ENCODE measurements around the gene COMMD3. TPM values are rescaled to one million over a fixed set of nuclear protein-coding genes. Genes with fewer than 3 reads are reported as not detected.

Gene COMMD3
- 27.1 and 30.4 TPM in 2 replicates for total RNA-seq

GRCh38 chr10:22316286-22317075 is at the start of gene COMMD3:
COMMD3 (plus strand) TSS chr10:22316388; CDS start chr10:22316418, 30 bp downstream.

GRCh38 chr10:22320591-22321155 is 4.5 kb downstream of the COMMD3 start, which contains the start of gene BMI1:
BMI1 (plus strand) TSS chr10:22321099; CDS start chr10:22326450, 5,351 bp downstream.

GRCh38 chr10:22345301-22346095 is 29.3 kb downstream of the COMMD3 start, which contains the start of gene SPAG6:
SPAG6 (plus strand) TSS chr10:22345496; CDS start chr10:22345612, 116 bp downstream.

Small RNA genes within 50 kb of the gene (small RNA-seq; reads per million reads assigned to genes)
- gene AL158211.3 (ENCODE audit: low replicate concordance), result not detected

Other genes with a start within 250 kb of the COMMD3 start
- gene EBLN1, start 98.4 kb upstream of the COMMD3 start, total RNA-seq, result not detected in 2 replicates
- 22.3 and 29.9 TPM in 2 replicates for gene BMI1, start 4.7 kb downstream of the COMMD3 start, total RNA-seq
- gene SPAG6, start 29.1 kb downstream of the COMMD3 start, total RNA-seq, result not detected in 2 replicates